NCI-H2227 treated with DMSO at 0.1 percent for 48 hours (cell line): ENCODE data around the gene ATP7B.
A peak's percentile ranks its signal among the peaks of the same experiment; 100 is the strongest.
"Not testable (repeated sequence)": the region's sequence is repeated elsewhere in the genome, so short reads cannot be mapped to it uniquely, and the experiment has no call there.

Source experiments
- DNase-seq: peaks from one replicate; lab custom pipeline; 2025; lab: John Stamatoyannopoulos, UW

ATP7B gene

DNA sequence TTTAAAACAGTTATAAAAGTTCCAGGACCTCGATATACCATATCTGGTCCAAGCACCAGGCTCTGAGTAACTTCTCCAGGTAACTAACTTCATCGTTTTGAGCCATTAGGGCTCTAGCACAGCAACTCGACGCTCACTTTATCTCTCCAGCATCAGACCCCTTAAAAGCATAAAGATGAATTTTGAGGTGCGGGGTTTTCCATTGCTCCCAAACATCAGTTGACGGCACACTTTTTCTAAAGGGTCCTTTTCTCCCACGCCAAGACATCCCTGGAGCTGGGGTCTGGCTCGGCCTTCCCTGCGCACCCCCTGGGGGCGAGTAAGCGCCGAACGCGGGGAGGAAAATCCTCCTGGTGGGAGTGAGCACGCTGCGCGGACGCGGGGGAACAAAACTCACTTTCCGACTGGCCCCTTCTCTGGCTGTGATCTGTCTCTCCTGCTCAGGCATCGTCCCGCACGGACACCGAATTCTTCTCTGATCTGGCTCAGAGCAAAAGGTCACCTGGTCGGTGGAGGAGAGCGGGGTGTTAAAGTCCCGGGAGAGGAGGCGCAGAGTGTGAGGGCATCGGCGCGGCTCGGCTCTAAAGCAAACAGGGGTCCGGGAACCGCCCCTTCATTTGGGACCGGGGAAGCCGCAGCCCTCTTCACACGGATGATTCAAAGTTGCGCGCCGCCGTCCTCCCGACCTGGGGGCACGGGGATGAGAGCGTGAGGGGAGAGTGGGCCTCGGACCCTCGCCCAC lies at the start of gene ATP7B:
Gene ATP7B (minus strand): TSS at position 561 of the 742 bp plus-strand sequence. CDS start 113 bp downstream, at position 448.
- DNase-seq: peak; percentile 15

DNA sequence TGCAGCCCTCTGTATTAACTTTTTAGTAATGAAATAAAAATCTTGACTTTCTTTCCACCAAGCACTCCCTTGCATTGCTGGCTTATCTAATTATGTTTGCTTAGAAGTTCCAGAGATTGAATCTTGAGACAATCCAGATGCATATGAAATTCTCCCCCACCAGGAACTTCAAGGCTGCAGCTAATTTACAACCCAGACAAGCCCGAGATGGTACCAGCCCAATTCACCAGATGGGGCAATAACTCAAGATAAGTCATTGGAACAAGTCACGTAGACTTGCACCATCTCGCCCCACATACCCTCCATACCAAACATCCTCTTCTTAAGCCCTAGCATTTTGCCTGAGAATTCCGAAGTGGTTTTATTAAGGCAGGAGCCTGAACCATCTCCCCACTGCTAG lies 42.2 kb upstream of the ATP7B start:
- DNase-seq: no peak

DNA sequence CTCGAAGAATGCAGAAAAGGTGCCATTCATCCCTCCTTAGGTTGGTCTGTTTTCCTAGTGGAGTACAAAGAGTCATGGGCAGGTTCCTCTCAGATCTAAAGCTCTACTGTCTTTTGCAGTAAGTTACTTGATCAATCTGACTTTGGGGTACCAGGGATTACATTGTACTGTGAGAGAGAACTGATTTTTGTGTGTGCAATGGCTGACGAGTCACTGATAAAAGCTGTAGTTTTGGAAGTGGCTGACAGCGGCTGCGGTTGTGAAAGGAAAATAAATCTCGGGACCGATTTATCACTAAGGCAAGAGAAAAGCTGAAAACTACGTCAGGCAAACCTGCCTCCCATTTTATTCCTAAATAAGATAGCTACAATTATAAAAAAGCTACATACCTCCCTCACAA lies 40.1 kb upstream of the ATP7B start:
- no peak for DNase-seq

- no peak for DNase-seq
Observed at GRCh38 chr13:52048516-52048915, 37.3 kb upstream of the ATP7B start.

GRCh38 chr13:52047463-52047862 lies 36.2 kb upstream of the ATP7B start:
- DNase-seq: no peak

GRCh38 chr13:52043675-52044074 lies 32.4 kb upstream of the ATP7B start:
- no peak for DNase-seq

- DNase-seq: no peak
Observed at GRCh38 chr13:52036037-52036436, 24.8 kb upstream of the ATP7B start.

DNA sequence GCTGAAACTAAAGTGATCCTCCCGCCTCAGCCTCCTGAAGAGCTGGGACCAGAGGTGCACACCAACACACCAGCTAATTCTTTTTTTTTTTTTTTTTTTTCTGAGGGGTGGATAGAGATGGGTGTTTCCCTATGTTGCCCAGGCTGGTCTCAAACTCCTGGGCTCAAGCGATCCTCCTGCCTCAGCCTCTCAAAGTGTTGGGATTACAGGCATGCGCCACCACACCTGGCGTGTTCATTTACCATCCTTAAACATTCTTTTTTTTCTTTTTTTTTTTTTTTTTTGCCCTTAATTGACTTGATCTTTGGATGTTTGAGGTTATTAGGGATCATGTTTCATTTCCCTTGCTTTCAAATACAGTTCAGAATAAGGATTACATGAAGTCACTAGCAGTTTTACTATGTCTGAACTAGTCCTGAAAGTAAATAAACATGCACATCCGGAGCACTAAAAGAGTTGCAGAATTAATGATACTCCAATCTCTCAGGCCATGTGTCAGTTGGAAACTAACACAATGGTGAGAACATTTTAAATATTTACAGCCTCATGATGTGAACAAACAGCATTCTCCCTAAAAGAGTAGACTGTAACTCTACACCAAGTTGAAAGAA lies 23.5 kb upstream of the ATP7B start:
- no peak for DNase-seq

GRCh38 chr13:52033039-52033438 lies 21.8 kb upstream of the ATP7B start:
- no peak for DNase-seq

DNA sequence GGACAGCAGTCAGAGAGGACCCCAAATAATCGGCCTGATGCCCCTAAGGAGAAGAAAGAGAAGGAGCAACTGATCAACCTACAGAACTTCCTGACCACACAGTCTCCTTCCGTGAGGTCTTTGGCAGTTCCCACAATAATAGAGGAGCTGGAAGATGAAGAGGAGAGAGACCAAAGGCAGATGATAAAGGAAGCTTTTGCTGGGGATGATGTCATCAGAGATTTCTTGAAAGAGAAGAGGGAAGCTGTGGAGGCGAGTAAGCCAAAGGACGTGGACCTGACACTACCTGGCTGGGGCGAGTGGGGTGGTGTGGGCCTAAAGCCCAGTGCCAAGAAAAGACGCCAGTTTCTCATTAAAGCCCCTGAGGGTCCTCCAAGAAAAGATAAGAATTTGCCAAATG lies 19.2 kb upstream of the ATP7B start:
- not testable (repeated sequence) for DNase-seq

DNA sequence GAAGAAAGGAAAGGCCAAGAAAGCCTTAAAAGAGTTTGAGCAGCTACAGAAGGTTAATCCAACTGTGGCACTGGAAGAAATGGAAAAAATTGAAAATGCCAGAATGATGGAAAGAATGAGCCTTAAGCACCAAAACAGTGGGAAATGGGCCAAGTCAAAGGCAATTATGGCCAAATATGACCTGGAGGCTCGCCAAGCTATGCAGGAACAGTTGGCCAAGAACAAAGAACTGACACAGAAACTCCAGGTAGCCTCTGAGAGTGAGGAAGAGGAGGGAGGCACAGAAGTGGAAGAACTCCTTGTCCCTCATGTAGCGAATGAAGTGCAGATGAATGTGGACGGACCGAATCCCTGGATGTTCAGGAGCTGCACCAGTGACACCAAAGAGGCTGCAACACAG lies 18.3 kb upstream of the ATP7B start:
- no peak for DNase-seq

DNA sequence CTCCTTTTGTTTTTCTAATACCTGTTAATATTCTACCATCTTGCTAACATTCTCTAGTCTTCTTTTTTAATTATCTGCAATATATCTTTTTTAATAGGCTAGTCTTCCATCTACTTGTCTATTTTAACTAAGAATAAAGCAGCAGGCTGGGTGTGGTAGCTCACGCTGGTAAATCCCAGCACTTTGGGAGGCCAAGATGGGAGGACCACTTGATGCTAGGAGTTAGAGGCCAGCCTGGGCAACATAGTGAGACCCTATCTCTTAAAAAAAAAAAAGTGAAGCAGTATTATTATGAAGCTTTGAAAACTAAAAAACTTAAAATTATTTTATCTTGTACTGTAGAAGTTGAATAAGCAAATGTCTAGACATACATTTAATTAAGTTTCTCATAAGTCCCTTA lies 16.6 kb upstream of the ATP7B start:
- no peak for DNase-seq

GRCh38 chr13:52026246-52026626 lies 15.0 kb upstream of the ATP7B start:
- no peak for DNase-seq

GRCh38 chr13:52025475-52026245 lies 14.4 kb upstream of the ATP7B start:
- no peak for DNase-seq

DNA sequence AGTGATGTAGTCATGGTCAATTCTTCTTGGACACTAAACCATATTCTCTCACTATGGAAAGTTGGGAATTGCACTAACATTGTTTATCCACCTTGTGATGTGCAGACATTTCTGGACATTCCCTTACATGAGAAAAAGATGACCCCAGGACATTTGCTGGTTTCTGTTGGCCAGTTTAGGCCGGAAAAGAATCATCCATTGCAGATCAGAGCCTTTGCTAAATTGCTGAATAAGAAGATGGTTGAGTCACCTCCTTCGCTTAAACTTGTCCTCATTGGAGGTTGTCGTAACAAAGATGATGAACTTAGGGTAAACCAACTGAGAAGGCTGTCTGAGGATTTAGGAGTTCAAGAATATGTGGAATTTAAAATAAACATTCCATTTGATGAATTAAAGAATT lies 13.2 kb upstream of the ATP7B start, which contains the start of gene UTP14C:
Gene UTP14C (plus strand): TSS at position 211 of the 400 bp plus-strand sequence. CDS start 4,114 bp downstream, outside the sequence.
- no peak for DNase-seq

- no peak for DNase-seq
Observed at GRCh38 chr13:52022356-52022755, 11.1 kb upstream of the ATP7B start.

DNA sequence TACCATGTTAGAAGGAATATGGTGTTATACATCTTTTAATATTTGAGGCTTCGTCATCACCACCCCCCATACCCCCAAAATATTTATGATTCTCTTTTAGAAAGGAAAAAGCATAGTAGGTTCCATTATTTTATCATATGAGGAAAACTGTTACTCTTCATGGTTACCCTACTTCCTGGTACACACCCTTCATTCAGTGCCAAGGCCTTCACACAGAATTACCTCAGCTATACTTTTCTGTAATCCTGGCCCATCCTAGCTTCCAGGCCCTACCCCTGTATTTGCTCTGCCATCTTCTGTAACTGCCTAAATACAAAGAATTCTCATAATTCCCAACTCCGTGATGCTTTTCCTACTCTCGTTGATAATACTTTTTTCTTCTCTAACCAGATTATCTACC lies 8.9 kb upstream of the ATP7B start:
- DNase-seq: no peak

DNA sequence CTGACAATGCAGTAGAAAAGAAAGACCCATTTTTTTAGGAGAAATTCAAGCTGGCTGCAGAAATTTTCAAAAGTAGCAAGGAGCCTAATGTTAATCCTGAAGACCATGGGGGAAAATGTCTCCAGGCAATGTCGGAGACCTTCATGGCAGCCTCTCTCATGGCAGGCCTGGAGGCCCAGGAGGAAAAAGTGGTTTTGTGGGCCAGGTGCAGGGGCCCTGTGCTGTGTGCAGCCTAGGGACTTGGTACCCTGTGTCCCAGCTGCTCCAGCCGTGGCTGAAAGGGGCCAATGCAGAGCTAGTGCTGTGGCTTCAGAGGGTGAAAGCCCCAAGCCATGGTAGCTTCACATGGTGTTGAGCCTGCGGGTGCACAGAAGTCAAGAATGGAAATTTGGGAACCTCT lies 5.0 kb upstream of the ATP7B start:
- DNase-seq: no peak

- no peak for DNase-seq
Observed at GRCh38 chr13:52012512-52012836, 1.2 kb upstream of the ATP7B start.

DNA sequence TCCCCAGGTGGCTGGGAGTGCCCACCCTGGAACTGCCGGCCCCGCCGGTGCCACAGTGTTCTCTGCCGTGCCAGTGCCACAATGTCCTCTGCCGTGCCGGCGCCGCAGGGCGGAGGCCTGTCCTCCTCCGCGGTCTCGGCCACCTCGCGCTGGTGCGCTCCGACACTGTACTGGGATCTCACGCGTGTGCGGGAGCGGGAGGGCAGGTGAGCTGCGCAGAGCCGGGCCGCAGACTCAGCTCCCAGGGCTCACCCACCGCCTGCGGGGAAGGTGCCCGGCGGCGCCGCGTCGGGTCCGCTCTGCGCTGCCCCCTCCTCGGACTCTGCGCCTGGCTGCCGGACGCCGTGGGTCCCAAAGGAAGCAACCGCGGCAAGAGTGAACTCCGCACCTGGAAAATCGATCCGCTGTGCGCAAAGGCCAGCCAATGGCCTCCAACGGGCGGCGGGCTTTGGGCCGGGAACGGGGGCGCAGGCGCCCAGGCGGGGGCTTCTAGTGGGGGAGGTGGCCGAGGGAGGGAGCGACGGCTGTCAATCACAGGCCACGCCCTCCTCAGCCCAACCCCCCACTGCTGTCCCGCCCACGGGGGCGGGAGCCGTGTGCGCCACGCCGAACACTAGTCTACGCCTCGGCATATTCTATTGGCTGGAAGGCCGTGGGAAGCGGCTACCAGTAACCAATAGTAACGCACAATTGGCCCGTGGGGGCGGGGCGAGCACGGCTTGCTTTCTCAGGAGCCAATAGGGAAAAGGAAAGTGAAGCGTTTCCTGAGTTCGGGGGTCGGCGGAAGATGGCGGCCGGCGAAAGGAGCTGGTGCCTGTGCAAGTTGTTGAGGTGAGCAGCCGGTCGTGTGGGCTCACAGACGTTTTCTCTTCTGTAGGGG lies 622 bp upstream of the ATP7B start, which contains the start of gene ALG11:
Gene ALG11 (plus strand): TSS at position 767 of the 880 bp plus-strand sequence. CDS start 21 bp downstream, at position 788.
- DNase-seq: peak; percentile 92

DNA sequence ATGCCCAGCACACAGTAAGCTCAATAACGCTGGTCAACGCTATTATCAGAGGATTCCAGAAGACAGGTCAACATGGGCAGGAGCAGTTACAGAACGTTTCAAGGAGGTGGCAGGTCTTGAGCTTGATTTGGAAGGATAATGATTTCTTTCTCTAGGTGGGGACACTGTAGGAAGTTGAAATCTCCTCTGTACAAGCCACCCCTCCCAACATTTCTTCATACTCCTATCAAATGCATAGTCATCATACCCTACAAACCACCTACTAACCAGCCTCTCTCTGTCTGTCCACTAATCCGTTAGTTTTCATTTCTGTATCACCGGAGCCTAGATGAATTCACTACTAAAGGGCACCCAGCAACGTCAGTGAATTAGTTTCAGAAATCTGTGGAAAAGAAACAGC lies 1.3 kb downstream of the ATP7B start:
- no peak for DNase-seq
